Measurements from ENCODE around the gene BACH2.

Gene BACH2

GRCh38 chr6:90204327-90205056, 92.2 kb downstream of the BACH2 start:
- DNase-seq, result no peak

GRCh38 chr6:90203672-90204071, 93.0 kb downstream of the BACH2 start:
- DNase-seq, result no peak

DNA sequence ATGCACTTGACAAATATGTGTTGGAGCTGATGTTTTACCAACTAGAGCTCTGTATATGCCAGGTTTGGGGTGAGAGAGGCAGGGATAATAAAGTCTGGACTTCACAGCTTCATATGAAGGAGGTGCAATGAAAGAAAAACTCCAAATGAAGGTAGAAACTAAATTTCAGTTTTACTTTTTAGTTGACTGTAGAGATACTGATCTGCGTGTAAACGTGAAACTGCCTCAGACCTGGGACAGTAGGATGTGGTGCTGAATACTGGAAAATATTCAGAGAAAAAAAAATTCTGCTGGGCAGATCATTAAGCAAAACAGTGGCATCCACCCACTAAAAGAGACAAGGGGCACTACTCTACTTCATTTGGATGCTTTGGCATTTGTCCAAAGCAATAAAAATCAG, 94.5 kb downstream of the BACH2 start:
- no peak for DNase-seq

- DNase-seq, result no peak
Measured at GRCh38 chr6:90199900-90200299, 96.7 kb downstream of the BACH2 start.

- DNase-seq, result no peak
Measured at GRCh38 chr6:90198758-90199425, 97.8 kb downstream of the BACH2 start.

- DNase-seq, result no peak
Measured at GRCh38 chr6:90197854-90198496, 98.7 kb downstream of the BACH2 start.

- no peak for DNase-seq
Measured at GRCh38 chr6:90195094-90195829, 101.4 kb downstream of the BACH2 start.

DNA sequence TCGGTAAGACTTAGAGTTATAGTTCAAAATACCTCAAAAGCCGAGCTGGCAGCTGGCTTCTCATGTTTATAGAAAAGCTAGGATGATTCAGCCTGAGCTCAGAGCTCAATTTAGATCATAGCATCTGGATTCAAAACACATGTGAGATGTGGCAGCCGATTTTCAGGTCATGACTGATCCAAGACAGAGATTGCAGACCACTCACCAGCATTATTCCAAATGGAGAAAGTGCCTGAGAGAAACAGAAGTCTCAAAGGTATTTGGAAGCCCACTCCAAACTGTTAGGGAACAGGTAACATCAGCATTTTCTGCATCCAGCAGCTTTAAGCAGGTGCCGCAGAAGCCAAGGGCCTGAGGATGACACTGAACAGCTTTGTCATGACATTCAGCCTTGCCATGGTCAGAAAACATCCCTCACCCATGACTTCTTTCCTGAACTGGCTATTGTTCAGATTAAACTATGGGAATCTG, 102.2 kb downstream of the BACH2 start:
- no peak for DNase-seq

DNA sequence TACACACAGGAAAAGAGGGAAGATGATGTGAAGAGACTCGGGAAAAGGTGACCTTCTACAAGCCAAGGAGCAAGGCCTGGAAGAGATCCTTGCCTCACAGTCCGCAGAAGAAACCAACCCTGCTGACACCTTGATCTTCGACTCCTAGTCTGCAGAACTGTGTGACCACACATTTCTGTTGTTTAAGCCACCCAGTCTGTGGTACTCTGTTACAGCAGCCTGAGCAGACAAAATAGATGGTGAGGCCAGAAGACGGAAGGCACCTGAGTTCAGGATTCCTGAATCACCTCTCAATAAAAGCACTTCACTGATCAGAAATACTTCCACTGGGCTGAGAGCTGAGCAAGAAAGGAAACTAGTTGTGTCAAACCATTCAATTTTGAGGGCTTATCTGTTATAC, 103.3 kb downstream of the BACH2 start:
- no peak for DNase-seq

GRCh38 chr6:90192857-90193256, 103.8 kb downstream of the BACH2 start:
- no peak for DNase-seq

GRCh38 chr6:90190752-90191395, 105.8 kb downstream of the BACH2 start:
- DNase-seq, result no peak

DNA sequence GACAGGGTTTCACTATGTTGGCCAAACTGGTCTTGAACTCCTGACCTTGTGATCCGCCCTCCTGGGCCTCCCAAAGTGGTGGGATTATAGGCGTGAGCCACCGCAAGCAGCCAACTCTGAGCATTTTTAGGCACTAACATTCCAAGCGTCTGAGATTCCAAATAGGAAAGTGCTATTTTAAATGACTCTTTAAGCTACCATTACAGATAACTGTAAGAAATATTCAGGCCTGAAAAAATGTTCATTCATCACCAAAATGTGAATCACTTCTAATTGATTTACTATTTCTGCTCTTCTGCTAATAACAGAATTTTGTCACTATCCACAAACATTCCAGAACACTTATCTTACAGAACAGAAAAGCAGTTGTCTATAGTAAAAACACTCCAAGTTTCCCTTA, 106.5 kb downstream of the BACH2 start:
- DNase-seq, result no peak

DNA sequence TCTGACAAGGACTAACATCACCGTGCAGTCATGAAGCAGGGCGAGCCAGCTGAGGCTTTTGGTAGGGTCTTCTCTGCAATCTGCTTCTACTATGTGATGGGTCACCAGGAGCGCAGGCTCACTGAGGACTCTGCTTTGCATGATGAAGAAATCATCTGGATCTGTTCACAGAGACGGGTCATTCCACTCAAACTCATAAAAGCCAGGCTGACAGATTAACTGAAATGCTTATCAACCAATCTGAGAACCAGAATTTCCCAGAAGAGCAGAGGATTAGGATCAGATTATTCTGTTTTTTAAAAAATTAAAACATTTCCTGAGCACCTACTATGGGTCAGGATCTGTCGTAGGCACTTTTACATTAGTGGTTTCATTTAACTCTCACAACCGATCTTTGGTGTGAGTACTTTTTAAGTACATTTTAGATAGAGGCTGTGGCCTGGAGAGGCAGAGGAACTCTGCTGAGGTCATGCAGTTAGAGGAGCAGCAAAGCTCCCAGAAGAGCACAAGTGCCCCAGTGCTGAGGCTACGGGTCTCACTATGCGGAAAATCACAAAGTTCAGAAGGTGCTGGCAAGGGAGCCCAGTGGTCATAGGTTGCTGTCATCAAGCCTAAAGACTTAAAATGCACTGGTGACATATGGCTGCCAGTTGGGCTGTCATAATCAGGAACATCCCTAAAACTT, 109.1 kb downstream of the BACH2 start:
- no peak for DNase-seq

GRCh38 chr6:90186637-90187371, 109.8 kb downstream of the BACH2 start:
- DNase-seq, result peak; percentile 51

GRCh38 chr6:90186026-90186425, 110.6 kb downstream of the BACH2 start:
- no peak for DNase-seq

- no peak for DNase-seq
Measured at GRCh38 chr6:90184334-90185298, 112.0 kb downstream of the BACH2 start.

- no peak for DNase-seq
Measured at GRCh38 chr6:90183587-90184333, 112.9 kb downstream of the BACH2 start.

DNA sequence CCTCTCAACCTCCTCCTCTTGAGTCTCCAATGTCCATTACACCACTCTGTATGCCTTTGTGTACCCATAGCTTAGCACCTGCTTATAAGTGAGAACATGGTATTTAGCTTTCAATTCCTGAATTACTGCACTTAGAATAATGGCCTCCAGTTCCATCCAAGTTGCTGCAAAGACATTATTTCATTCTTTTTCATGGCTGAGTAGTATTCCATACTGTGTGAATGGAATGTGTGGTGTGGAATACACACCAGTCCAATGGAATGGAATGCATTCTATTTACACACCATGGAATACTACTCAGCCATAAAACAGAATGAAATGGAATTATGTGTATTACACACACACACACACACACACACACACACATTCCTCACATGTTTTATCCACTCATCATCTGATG, 116.1 kb downstream of the BACH2 start:
- no peak for DNase-seq
